Chondrocyte (in vitro differentiated cells): ENCODE data around the gene FOXJ1. TPM values are rescaled to one million over a fixed set of nuclear protein-coding genes. Genes with fewer than 3 reads are reported as not detected.

Source experiments
- DNase-seq: peaks from one replicate; pipeline ENCODE4 v3.0.0; 2021; ENCODE audit warnings: mixed read lengths, low spot score
- H3K27ac Mint-ChIP-seq: one replicate; pipeline ENCODE4 v1.8.0; 2021; ENCODE audit warnings: mild to moderate bottlenecking, moderate library complexity, mixed read lengths; ENCODE audit not compliant: unreplicated experiment
- H3K27me3 Mint-ChIP-seq: 2 replicates; pipeline ENCODE4 v1.8.0; 2021; ENCODE audit warnings: low read depth, mixed read lengths
- H3K36me3 Mint-ChIP-seq: 2 replicates; pipeline ENCODE4 v1.8.0; 2021; ENCODE audit warnings: low read depth, mixed read lengths
- H3K4me1 Mint-ChIP-seq: 2 replicates; pipeline ENCODE4 v1.8.0; 2021; ENCODE audit warnings: low read depth, mild to moderate bottlenecking, mixed read lengths
- H3K4me3 Mint-ChIP-seq: one replicate; pipeline ENCODE4 v1.8.0; 2021; ENCODE audit warnings: mild to moderate bottlenecking, moderate library complexity, mixed read lengths; ENCODE audit not compliant: unreplicated experiment
- H3K9me3 Mint-ChIP-seq: 2 replicates; pipeline ENCODE4 v1.8.0; 2021; ENCODE audit warnings: low read depth, mixed read lengths
- CTCF ChIP-seq: fragments of 200-600 bp; sonication (generic); IDR thresholded peaks from 2 replicates; pipeline ENCODE4 v1.5.0; 2021; ENCODE audit warnings: antibody characterized with exemption, mild to moderate bottlenecking, moderate library complexity
- total RNA-seq: library from RNA; stranded (reverse); gene quantifications from 3 replicates; pipeline ENCODE4 v1.2.1, GENCODE V29; 2021

The FOXJ1 gene
- total RNA-seq, 1 donor from 2014 or later: 0.12 TPM

- DNase-seq: no peak
- TF ChIP-seq CTCF: no peak
- no peaks in the 10 kb centered on the region for H3K36me3 Mint-ChIP-seq
- no peak overlapping the region for H3K4me3 Mint-ChIP-seq
- peaks cover 9% of the 10 kb centered on the region for H3K27me3 Mint-ChIP-seq
- H3K4me1 Mint-ChIP-seq: no peaks in the 10 kb centered on the region
- no peak overlapping the region for H3K27ac Mint-ChIP-seq
- H3K9me3 Mint-ChIP-seq: no peaks in the 10 kb centered on the region
Measured at GRCh38 chr17:76159157-76159556, 18.1 kb upstream of the FOXJ1 start.

GRCh38 chr17:76157759-76158158 lies 16.7 kb upstream of the FOXJ1 start:
- no peak overlapping the region for H3K4me3 Mint-ChIP-seq
- no peaks in the 10 kb centered on the region for H3K4me1 Mint-ChIP-seq
- H3K36me3 Mint-ChIP-seq: no peaks in the 10 kb centered on the region
- H3K9me3 Mint-ChIP-seq: no peaks in the 10 kb centered on the region
- no peak overlapping the region for H3K27ac Mint-ChIP-seq
- no peak for DNase-seq
- H3K27me3 Mint-ChIP-seq: peaks cover 9% of the 10 kb centered on the region
- TF ChIP-seq CTCF: no peak

- H3K36me3 Mint-ChIP-seq: no peaks in the 10 kb centered on the region
- H3K27ac Mint-ChIP-seq: no peak overlapping the region
- no peak for TF ChIP-seq CTCF
- H3K4me3 Mint-ChIP-seq: no peak overlapping the region
- H3K9me3 Mint-ChIP-seq: no peaks in the 10 kb centered on the region
- no peak for DNase-seq
- H3K4me1 Mint-ChIP-seq: no peaks in the 10 kb centered on the region
- peaks cover 9% of the 10 kb centered on the region for H3K27me3 Mint-ChIP-seq
Measured at GRCh38 chr17:76156662-76156991, 15.6 kb upstream of the FOXJ1 start.

GRCh38 chr17:76155988-76156661 lies 15.1 kb upstream of the FOXJ1 start:
- Mint-ChIP-seq H3K36me3 (no peaks in the 10 kb centered on the region), H3K27ac (no peak overlapping the region), H3K4me1 (no peaks in the 10 kb centered on the region), H3K4me3 (no peak overlapping the region), H3K9me3 (no peaks in the 10 kb centered on the region), H3K27me3 (peaks cover 9% of the 10 kb centered on the region)
- TF ChIP-seq CTCF: no peak
- DNase-seq: no peak

- Mint-ChIP-seq H3K4me1 (no peaks in the 10 kb centered on the region), H3K4me3 (no peak overlapping the region), H3K9me3 (no peaks in the 10 kb centered on the region), H3K27ac (no peak overlapping the region), H3K27me3 (peaks cover 9% of the 10 kb centered on the region), H3K36me3 (no peaks in the 10 kb centered on the region)
- TF ChIP-seq CTCF: no peak
- DNase-seq: no peak
Measured at GRCh38 chr17:76154936-76155845, 14.1 kb upstream of the FOXJ1 start.
